Cardiac muscle cell (in vitro differentiated cells and primary cell): ENCODE measurements around the gene TMEM151B. TPM values are rescaled to one million over a fixed set of nuclear protein-coding genes. Genes with fewer than 3 reads are reported as not detected.
A peak's percentile ranks its signal among the peaks of the same experiment; 100 is the strongest.

Experiments
- DNase-seq, 2 donors: peaks; one replicate each; pipeline versions ENCODE4 v3.0.0 to v3.0.0-alpha.2; 2010 to 2017; ENCODE audit warnings: low read depth in 1 of 2, low spot score in 1 of 2
- H3K27ac ChIP-seq: fragments of 200-600 bp; sonication (generic); 2 replicates; pipeline ENCODE4 v1.5.1; 2016
- H3K27me3 ChIP-seq: fragments of 200-600 bp; sonication (generic); 2 replicates; pipeline ENCODE4 v1.6.0; 2016; ENCODE audit warnings: control low read depth
- H3K36me3 ChIP-seq: fragments of 200-600 bp; sonication (generic); 2 replicates; pipeline ENCODE4 v1.5.1; 2016; ENCODE audit warnings: control low read depth
- H3K4me1 ChIP-seq: fragments of 200-600 bp; sonication (generic); 2 replicates; pipeline ENCODE4 v1.8.1; 2017; ENCODE audit warnings: low read depth, mild to moderate bottlenecking, mixed run types
- H3K4me3 ChIP-seq: fragments of 200-600 bp; sonication (generic); 2 replicates; pipeline ENCODE4 v1.5.1; 2016; ENCODE audit warnings: mild to moderate bottlenecking
- H3K9me3 ChIP-seq: fragments of 200-600 bp; sonication (generic); 2 replicates; pipeline ENCODE4 v1.5.1; 2017; ENCODE audit warnings: low read depth, mild to moderate bottlenecking, control low read depth
- polyA plus RNA-seq: library from polyadenylated mRNA; unstranded; fragments of >200 nt; fragmentation: Nextera tagmentation; extraction: Ambion mirVana; gene quantifications from 2 replicates; pipeline ENCODE4 v1.2.1, GENCODE V29; 2016
- total RNA-seq: library from RNA; depleted of rRNA; stranded (reverse); fragments of >200 nt; gene quantifications from 2 replicates; pipeline ENCODE4 v1.2.3, GENCODE V29; 2016
- TF ChIP-seq, protein P1 (sequence below): IDR thresholded peaks from 2 replicates; pipeline ENCODE4 v1.5.1; 2012; ENCODE audit warnings: low read depth, mild to moderate bottlenecking, low read length

Gene TMEM151B
- total and polyA plus RNA-seq, 2 experiments from 2014 or later, result 0.21 to 0.29 TPM

DNA sequence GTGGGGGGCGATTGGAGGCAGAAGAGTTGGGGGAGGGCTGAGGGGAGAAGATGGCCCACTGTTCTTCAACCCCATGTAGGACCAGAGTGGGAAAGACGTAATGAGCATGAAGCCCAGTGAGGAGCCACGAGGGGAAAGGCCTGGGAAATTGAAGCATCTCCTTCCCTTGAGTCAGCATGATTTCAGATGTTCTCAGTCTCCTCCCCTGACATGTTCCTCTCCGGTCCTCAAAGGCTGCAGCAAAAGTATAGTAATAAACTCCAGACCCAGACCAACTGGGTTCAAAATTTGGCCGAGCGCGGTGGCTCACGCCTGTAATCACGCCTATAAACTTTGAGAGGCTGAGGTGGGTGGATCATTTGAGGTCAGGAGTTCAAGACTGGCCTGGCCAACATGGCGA, 3.0 kb upstream of the TMEM151B start:
- Histone ChIP-seq H3K4me1 (peaks cover 6% of the 10 kb centered on the region), H3K27me3 (peaks cover 23% of the 10 kb centered on the region), H3K36me3 (no peaks in the 10 kb centered on the region), H3K4me3 (no peak overlapping the region), H3K27ac (no peak overlapping the region), H3K9me3 (no peaks in the 10 kb centered on the region)
- no peak for DNase-seq
- TF ChIP-seq, protein P1, sequence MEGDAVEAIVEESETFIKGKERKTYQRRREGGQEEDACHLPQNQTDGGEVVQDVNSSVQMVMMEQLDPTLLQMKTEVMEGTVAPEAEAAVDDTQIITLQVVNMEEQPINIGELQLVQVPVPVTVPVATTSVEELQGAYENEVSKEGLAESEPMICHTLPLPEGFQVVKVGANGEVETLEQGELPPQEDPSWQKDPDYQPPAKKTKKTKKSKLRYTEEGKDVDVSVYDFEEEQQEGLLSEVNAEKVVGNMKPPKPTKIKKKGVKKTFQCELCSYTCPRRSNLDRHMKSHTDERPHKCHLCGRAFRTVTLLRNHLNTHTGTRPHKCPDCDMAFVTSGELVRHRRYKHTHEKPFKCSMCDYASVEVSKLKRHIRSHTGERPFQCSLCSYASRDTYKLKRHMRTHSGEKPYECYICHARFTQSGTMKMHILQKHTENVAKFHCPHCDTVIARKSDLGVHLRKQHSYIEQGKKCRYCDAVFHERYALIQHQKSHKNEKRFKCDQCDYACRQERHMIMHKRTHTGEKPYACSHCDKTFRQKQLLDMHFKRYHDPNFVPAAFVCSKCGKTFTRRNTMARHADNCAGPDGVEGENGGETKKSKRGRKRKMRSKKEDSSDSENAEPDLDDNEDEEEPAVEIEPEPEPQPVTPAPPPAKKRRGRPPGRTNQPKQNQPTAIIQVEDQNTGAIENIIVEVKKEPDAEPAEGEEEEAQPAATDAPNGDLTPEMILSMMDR, result no peak

DNA sequence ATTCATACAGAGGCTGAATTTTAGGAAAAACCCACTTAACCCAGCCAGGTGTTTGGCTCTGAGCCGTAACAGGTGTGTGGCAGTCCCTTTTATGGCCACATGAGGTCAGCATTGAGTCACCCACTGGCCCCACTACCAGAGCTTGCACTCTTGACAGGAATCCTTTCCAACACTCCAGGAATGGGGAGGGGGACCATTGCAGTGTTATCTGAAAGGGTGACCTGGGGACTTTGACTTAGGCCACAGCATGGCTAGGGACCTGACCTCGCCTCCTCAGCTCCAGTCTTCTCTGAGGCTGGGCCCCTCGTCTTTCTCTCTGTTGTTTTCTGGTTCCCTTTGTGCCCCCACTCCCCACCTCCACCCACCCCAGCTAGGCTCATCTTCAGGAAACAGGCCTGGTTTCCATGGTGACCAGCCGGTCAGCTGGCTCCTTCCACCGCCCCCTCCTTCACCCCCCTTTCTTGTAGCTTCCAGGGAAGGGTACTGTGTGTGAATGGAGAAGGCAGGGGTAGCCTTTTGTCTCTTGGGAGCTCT, 2.1 kb upstream of the TMEM151B start:
- H3K4me3 ChIP-seq, result no peak overlapping the region
- no peaks in the 10 kb centered on the region for H3K36me3 ChIP-seq
- TF ChIP-seq, protein P1, result peak; percentile 98
- peaks cover 23% of the 10 kb centered on the region for H3K27me3 ChIP-seq
- peaks cover 6% of the 10 kb centered on the region for H3K4me1 ChIP-seq
- peak; percentile 53 to 83 for DNase-seq
- no peak overlapping the region for H3K27ac ChIP-seq
- H3K9me3 ChIP-seq, result no peaks in the 10 kb centered on the region

DNA sequence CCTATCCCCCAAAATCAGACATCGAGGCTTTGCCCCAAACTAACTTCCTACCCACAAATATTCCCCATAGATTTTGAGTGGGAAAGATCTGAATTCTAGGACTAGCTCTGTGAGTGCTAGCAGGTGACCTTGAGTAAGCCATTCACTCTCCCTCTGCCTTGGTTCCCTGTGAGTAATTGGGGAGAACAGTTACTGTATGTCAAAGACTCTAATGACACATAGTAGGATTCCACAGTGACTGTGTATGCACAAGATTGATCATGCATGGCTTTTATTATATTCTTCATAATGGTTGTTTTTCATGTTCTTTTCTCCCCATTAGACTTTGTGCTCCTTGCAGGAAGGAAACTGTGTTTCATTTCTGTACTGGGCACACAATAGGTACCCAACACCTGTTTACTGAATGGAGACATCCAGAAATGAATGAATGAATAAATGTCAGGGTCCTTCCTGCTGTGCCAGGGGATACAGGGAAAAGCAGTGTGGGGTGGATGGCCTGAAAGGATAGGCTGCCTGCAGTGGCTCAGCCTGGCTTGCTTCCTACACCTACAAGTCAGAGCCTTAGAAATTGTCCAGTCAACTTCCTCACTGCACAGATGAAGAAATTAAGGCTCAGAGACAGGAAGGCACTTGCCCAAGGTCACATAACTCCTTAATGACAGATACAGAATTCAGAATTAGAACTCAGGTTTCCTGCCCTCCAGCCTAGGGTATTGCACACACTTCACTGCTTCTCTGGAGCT, 901 bp upstream of the TMEM151B start:
- Histone ChIP-seq H3K9me3 (no peaks in the 10 kb centered on the region), H3K27ac (no peak overlapping the region), H3K36me3 (no peaks in the 10 kb centered on the region), H3K4me3 (no peak overlapping the region), H3K4me1 (peaks cover 6% of the 10 kb centered on the region), H3K27me3 (peaks cover 25% of the 10 kb centered on the region)
- TF ChIP-seq, protein P1, result no peak
- DNase-seq, result no peak

DNA sequence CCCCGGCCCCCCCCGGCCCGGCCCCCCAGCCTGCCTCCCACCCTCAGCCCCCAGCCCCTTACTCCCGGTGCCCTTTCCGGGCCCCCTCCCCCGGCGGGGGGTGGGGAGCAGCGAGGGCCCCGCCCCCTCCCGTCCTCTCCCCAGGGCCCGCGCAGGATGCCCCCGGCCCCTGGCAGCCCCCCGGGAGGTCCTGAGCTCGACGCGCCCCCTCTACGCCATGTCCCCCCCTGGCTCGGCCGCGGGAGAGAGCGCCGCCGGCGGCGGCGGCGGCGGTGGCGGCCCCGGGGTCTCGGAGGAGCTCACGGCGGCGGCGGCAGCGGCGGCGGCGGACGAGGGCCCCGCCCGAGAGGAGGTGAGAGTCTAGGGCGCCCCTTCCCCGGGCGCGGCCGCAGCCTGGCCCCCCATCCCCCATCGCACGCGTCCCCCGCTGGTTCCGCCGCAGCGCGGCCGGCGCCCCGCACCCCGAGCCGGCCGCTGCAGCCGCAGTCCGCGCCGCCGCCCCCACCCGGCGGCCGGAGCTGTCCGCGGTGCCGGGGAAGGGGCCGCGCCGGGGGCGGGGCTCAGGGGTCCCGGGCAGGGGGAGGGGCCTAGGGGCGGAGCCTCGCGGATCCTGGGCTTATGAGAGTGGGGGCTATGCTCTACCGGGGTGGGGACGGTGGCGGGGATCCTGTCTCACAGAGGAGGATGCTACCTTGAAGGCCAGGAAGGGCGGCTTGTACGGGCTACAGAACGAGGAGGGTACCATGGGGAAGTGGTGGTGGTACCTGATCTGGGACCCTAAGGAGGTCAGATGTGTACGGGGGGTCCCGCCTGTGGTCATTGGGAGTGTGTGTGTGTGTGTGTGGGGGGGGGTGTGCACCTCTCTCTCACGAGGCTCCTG, 516 bp downstream of the TMEM151B start:
- H3K27ac ChIP-seq, result no peak overlapping the region
- peak in 1 of 2 donors; percentile 80 for DNase-seq
- peaks cover 33% of the 10 kb centered on the region for H3K27me3 ChIP-seq
- H3K9me3 ChIP-seq, result no peaks in the 10 kb centered on the region
- H3K36me3 ChIP-seq, result no peaks in the 10 kb centered on the region
- H3K4me1 ChIP-seq, result peaks cover 3% of the 10 kb centered on the region
- TF ChIP-seq, protein P1, result no peak
- peak overlapping the region; percentile 52 for H3K4me3 ChIP-seq

DNA sequence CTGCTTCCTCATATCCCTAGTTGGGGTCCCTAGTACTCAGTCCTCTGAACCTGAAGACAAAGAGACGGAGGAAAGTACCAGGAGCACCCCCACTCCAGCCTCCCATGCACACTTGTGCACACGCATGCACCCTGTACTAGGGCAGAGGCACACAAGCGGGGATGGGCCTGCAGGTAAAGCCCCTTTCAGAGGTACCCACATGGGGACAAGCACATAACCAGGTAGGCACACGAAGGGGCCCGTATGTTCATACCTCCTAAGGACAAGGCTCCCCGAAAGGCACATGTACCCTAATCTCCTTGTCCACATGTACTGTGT, 1.1 kb downstream of the TMEM151B start:
- Histone ChIP-seq H3K9me3 (no peaks in the 10 kb centered on the region), H3K27me3 (peaks cover 39% of the 10 kb centered on the region)

More for the DNA sequence above, 1.1 kb downstream of the TMEM151B start:
- peaks cover 3% of the 10 kb centered on the region for H3K4me1 ChIP-seq
- no peak for DNase-seq
- H3K36me3 ChIP-seq, result no peaks in the 10 kb centered on the region
- H3K4me3 ChIP-seq, result no peak overlapping the region
- TF ChIP-seq, protein P1, result no peak
- no peak overlapping the region for H3K27ac ChIP-seq
